GM12878 (cell line): Measurements from ENCODE around the gene C1orf52. TPM values are rescaled to one million over a fixed set of nuclear protein-coding genes. Genes with fewer than 3 reads are reported as not detected.

ENCODE experiments used
- ATAC-seq: fragments of 200-7000 bp; cut with Tn5 transposase; 3 replicates; pipeline ENCODE4 v1.9.1; 2020; ENCODE audit warnings: mild to moderate bottlenecking, moderate library complexity
- BruUV-seq: library from RNA; stranded (reverse); fragments of 400-500 nt; replicated peaks from 2 replicates; lab custom pipeline; 2021; lab: Mats Ljungman, UMichigan
- CTCF ChIA-PET: fragments of 300-600 bp; sonication (Branson Sonifier 250); formaldehyde crosslinking; extraction: SDS; loops from one replicate; lab custom pipeline; 2021; ENCODE audit warnings: inconsistent platforms; lab: Yijun Ruan, JAX
- POLR2A ChIA-PET: fragments of 350-600 bp; formaldehyde crosslinking; extraction: SDS; loops from one replicate; lab custom pipeline; 2021; ENCODE audit warnings: inconsistent platforms; lab: Charles Lee
- RAD21 ChIA-PET: fragments of 300-600 bp; sonication (Branson Sonifier 250); formaldehyde crosslinking; loops from one replicate; lab custom pipeline; 2023; ENCODE audit warnings: antibody characterized with exemption; ENCODE audit not compliant: unreplicated experiment; lab: Charles Lee
- SMC1A ChIA-PET: fragments of 300-600 bp; sonication (Branson Sonifier 250); formaldehyde crosslinking; loops from one replicate; lab custom pipeline; 2023; ENCODE audit not compliant: unreplicated experiment, uncharacterized antibody; lab: Charles Lee
- DNase-seq: peaks from one replicate; pipeline ENCODE4 v3.0.0-alpha.2; 2011; ENCODE audit warnings: low read depth, low spot score
- FAIRE-seq: peaks from 3 replicates; lab custom pipeline; 2011; peaks lifted over from hg19 to GRCh38; lab: Jason Lieb, UNC
- H2AFZ ChIP-seq: 2 replicates; pipeline ENCODE4 v1.6.0; 2011; ENCODE audit warnings: low read depth, low read length, control low read depth; ENCODE audit not compliant: control insufficient read depth
- H3K27ac ChIP-seq: 2 replicates; pipeline ENCODE4 v1.5.1; 2011; ENCODE audit warnings: control low read depth; ENCODE audit not compliant: control insufficient read depth, insufficient read depth
- H3K27me3 ChIP-seq, 2 experiments: replicated peaks in 1 of 2; 2 replicates each; pipeline versions ENCODE4 v1.6.0 to v1.6.1; 2011; ENCODE audit warnings: low read length in 1 of 2; ENCODE audit not compliant: control insufficient read depth in 2 of 2, insufficient read depth in 2 of 2
- H3K36me3 ChIP-seq, 2 experiments: 2 replicates each; pipeline ENCODE4 v1.5.1; 2011; ENCODE audit warnings: low read length in 1 of 2; ENCODE audit not compliant: control insufficient read depth in 2 of 2, insufficient read depth in 2 of 2
- H3K4me1 ChIP-seq: 2 replicates; pipeline ENCODE4 v1.6.1; 2011; ENCODE audit warnings: mild to moderate bottlenecking, low read length, moderate library complexity, mixed read lengths; ENCODE audit not compliant: control insufficient read depth, insufficient read depth
- H3K4me2 ChIP-seq: 2 replicates; pipeline ENCODE4 v1.6.0; 2011; ENCODE audit warnings: control low read depth; ENCODE audit not compliant: control insufficient read depth, insufficient read depth
- H3K4me3 ChIP-seq: fragments of 200-600 bp; sonication (generic); 2 replicates; pipeline ENCODE4 v1.5.1; 2016
- H3K79me2 ChIP-seq: 2 replicates; pipeline ENCODE4 v1.6.0; 2011; ENCODE audit warnings: low read length; ENCODE audit not compliant: control insufficient read depth, insufficient read depth
- H3K9ac ChIP-seq: 2 replicates; pipeline ENCODE4 v1.8.0; 2011; ENCODE audit warnings: low read length, control low read depth, mixed read lengths; ENCODE audit not compliant: control insufficient read depth, insufficient read depth
- H3K9me3 ChIP-seq: replicated peaks from 3 replicates; pipeline ENCODE4 v1.5.1; 2011; ENCODE audit warnings: mild to moderate bottlenecking, low read length; ENCODE audit not compliant: control insufficient read depth, insufficient read depth
- H4K20me1 ChIP-seq: 2 replicates; pipeline ENCODE4 v1.6.0; 2011; ENCODE audit not compliant: control insufficient read depth, insufficient read depth
- BCL3 ChIP-seq: IDR thresholded peaks from 2 replicates; pipeline ENCODE4 v1.6.1; 2011; ENCODE audit warnings: borderline replicate concordance, low read depth, mild to moderate bottlenecking, moderate library complexity, low read length; ENCODE audit not compliant: insufficient read depth, poor library complexity, severe bottlenecking
- ETV6 ChIP-seq, 2 experiments: fragments of 450-650 bp in 1 of 2; IDR thresholded peaks in 1 of 2; conservative IDR thresholded peaks in 1 of 2; 2 replicates each; pipeline ENCODE4 v1.6.1; 2014; ENCODE audit warnings: antibody characterized with exemption in 1 of 2, borderline replicate concordance in 1 of 2, low read depth in 1 of 2, mild to moderate bottlenecking in 1 of 2, moderate library complexity in 1 of 2
- GATAD2B ChIP-seq: fragments of 450-650 bp; conservative IDR thresholded peaks from 2 replicates; pipeline ENCODE4 v1.6.1; 2017; ENCODE audit warnings: low read depth, mild to moderate bottlenecking, moderate library complexity
- ZBTB11 ChIP-seq: fragments of 450-650 bp; formaldehyde crosslinking; IDR thresholded peaks from 2 replicates; pipeline ENCODE4 v1.5.0; 2022; ENCODE audit warnings: mild to moderate bottlenecking, missing genetic modification characterization
- ZNF274 ChIP-seq: IDR thresholded peaks from one replicate; pipeline ENCODE4 v1.8.0; 2011; ENCODE audit not compliant: insufficient read length, insufficient read depth
- WGBS: methylation state at CpG from one replicate; pipeline ENCODE4 v1.1.6; 2016; ENCODE audit warnings: low lambda C conversion rate; ENCODE audit not compliant: insufficient replicate concordance, insufficient coverage; ENCODE audit errors: missing lambda C conversion rate; 5-methylcytosine and 5-hydroxymethylcytosine counted together
- in situ Hi-C: fragments of 300-500 bp; cut with MboI; formaldehyde crosslinking; loops from 9 replicates; pipeline ENCODE4 v1.14.3; 2018; ENCODE audit warnings: mixed read lengths
- intact Hi-C: fragments of 100-400 bp; cut with micrococcal nuclease; formaldehyde crosslinking; loops from one replicate; pipeline ENCODE4 v1.14.2; 2022; ENCODE audit not compliant: unreplicated experiment
- polyA plus RNA-seq, 11 experiments: library from polyadenylated mRNA; depleted of rRNA in 4 of 11; unstranded in 6 of 11; stranded (reverse) in 5 of 11; fragments of >200 nt; fragmentation: Nextera tagmentation in 4 of 11; fragmentation: Illumina TruSeq in 1 of 11; extraction: Ambion mirVana in 4 of 11; extraction: Trizol in 1 of 11; gene quantifications; 1 replicate in 1 of 11; 2 replicates in 10 of 11; pipeline versions ENCODE4 v1.2.1 to v1.2.3, GENCODE V29; 2011 to 2016; ENCODE audit warnings: inconsistent platforms in 2 of 11, missing spikeins in 2 of 11, low read depth in 1 of 11
- total RNA-seq, 4 experiments: library from RNA; depleted of rRNA in 3 of 4; stranded (reverse); fragments of >200 nt in 3 of 4; fragmentation: Illumina TruSeq in 1 of 4; extraction: Trizol in 1 of 4; gene quantifications; 2 replicates each; pipeline versions ENCODE4 v1.2.1 to v1.2.3, GENCODE V29; 2013 to 2021

Gene C1orf52
- total and polyA plus RNA-seq, 10 of the 15 experiments (the other 5 are each of a cell fraction or from before 2014, with no cell fraction given) = 9.4 to 39.5 (median 17.6) TPM

- Histone ChIP-seq H3K27ac (no peak overlapping the region), H3K4me3 (no peak overlapping the region), H2AFZ (no peak overlapping the region), H3K9me3 (no peaks in the 10 kb centered on the region), H3K79me2 (no peaks in the 10 kb centered on the region), H3K4me1 (no peaks in the 10 kb centered on the region), H4K20me1 (no peaks in the 10 kb centered on the region), H3K27me3 (peaks cover 0 to 4% of the 10 kb centered on the region in 2 experiments; a peak in 1 of 4 replicates), H3K4me2 (no peak overlapping the region), H3K36me3 (no peaks in the 10 kb centered on the region), H3K9ac (no peak overlapping the region)
- ChIA-PET RAD21 (no interaction called here), POLR2A (no interaction called here), SMC1A (no interaction called here), CTCF (no interaction called here)
- WGBS = 43% methylated on average over 5 of the region's 5 CpGs
- DNase-seq = no peak
- no peak for FAIRE-seq
- in situ Hi-C loops (no loop called here), intact Hi-C loops (no loop called here)
- no peak for ATAC-seq
- BruUV-seq = no TSS peak
- TF ChIP-seq ZNF274 (no peak), GATAD2B (no peak), ETV6 (conservative IDR thresholded peaks at IDR 0.05 in 1 of 2, IDR thresholded peaks at IDR 0.05 in 1 of 2; ENCODE audit: borderline replicate concordance in 1 of 2, low read depth in 1 of 2) (no peak), ZBTB11 (CRISPR knock-in tag) (no peak), BCL3 (no peak)
Measured at GRCh38 chr1:85214654-85215053, 44.8 kb downstream of the C1orf52 start.
